ENCODE results near the gene ACP1.

GRCh38 chr2:233030-233429, 31.7 kb upstream of the ACP1 start:
- no peak for TF ChIP-seq CTCF (IDR thresholded peaks at IDR 0.05; ENCODE audit: control extremely low read depth in 1 of 3, insufficient read depth in 1 of 3, low read depth in 1 of 3, low read length in 3 of 3)
- TF ChIP-seq ATF3 (IDR thresholded peaks at IDR 0.05; ENCODE audit: insufficient read depth, low read depth, low read length) = no peak
- TF ChIP-seq MAX (IDR thresholded peaks at IDR 0.05) = no peak
- TF ChIP-seq ZNF274 (IDR thresholded peaks at IDR 0.05; ENCODE audit: borderline replicate concordance, extremely low read depth, low read length) = no peak
- TF ChIP-seq TAF1 (IDR thresholded peaks at IDR 0.05; ENCODE audit: low read depth, low read length) = no peak

All from H1 (cell line).